HepG2 (cell line): Measurements from ENCODE around the gene PREP. TPM values are rescaled to one million over a fixed set of nuclear protein-coding genes. Genes with fewer than 3 reads are reported as not detected.
A peak's percentile ranks its signal among the peaks of the same experiment; 100 is the strongest.

ENCODE experiments used
- ATAC-seq: fragments of 200-7000 bp; cut with Tn5 transposase; 3 replicates; pipeline ENCODE4 v1.9.1; 2020; ENCODE audit warnings: mild to moderate bottlenecking, moderate library complexity
- BruUV-seq: library from RNA; stranded (reverse); fragments of 400-500 nt; replicated peaks from 2 replicates; lab custom pipeline; 2021; lab: Mats Ljungman, UMichigan
- CTCF ChIA-PET: fragments of 300-600 bp; formaldehyde crosslinking; extraction: SDS; loops from one replicate; lab custom pipeline; 2021; ENCODE audit warnings: low total read pairs, inconsistent platforms, low intra/inter-chr PET ratio; lab: Yijun Ruan, JAX
- POLR2A ChIA-PET: fragments of 350-600 bp; sonication (Branson Sonifier 250); formaldehyde crosslinking; loops from one replicate; lab custom pipeline; 2020; ENCODE audit warnings: antibody characterized with exemption, inconsistent platforms; lab: Yijun Ruan, JAX
- DNase-seq: peaks from one replicate; pipeline ENCODE4 v3.0.0-alpha.2; 2015; ENCODE audit warnings: low spot score
- FAIRE-seq: peaks from 3 replicates; lab custom pipeline; 2011; peaks lifted over from hg19 to GRCh38; lab: Jason Lieb, UNC
- H2AFZ ChIP-seq: one replicate; pipeline ENCODE4 v1.6.1; 2011; ENCODE audit warnings: low read length, inconsistent platforms
- H3K27ac ChIP-seq: fragments of 300-600 bp; 3 replicates; pipeline ENCODE4 v1.8.0; 2011; ENCODE audit warnings: mixed run types, mild to moderate bottlenecking, mixed read lengths, low read length, inconsistent platforms; ENCODE audit not compliant: insufficient read depth; ENCODE audit errors: extremely low read length
- H3K27me3 ChIP-seq, 2 experiments: fragments of 200-600 bp in 1 of 2; 2 replicates in 1 of 2; 3 replicates in 1 of 2; pipeline versions ENCODE4 v1.6.0 to v1.8.0; 2011; ENCODE audit warnings: low read length in 2 of 2, mild to moderate bottlenecking in 2 of 2, moderate library complexity in 2 of 2, inconsistent platforms in 1 of 2; ENCODE audit not compliant: insufficient read depth in 2 of 2, control insufficient read depth in 1 of 2
- H3K36me3 ChIP-seq, 2 experiments: fragments of 200-600 bp in 1 of 2; replicated peaks in 1 of 2; 2 replicates in 1 of 2; 3 replicates in 1 of 2; pipeline versions ENCODE4 v1.5.1 to v1.8.0; 2011; ENCODE audit warnings: low read length in 2 of 2, inconsistent platforms in 1 of 2; ENCODE audit not compliant: insufficient read depth in 2 of 2, control insufficient read depth in 1 of 2
- H3K4me1 ChIP-seq: 2 replicates; pipeline ENCODE4 v1.5.1; 2012; ENCODE audit warnings: low read length, inconsistent platforms; ENCODE audit not compliant: insufficient read depth
- H3K4me2 ChIP-seq: 2 replicates; pipeline ENCODE4 v1.6.0; 2011; ENCODE audit warnings: low read depth, low read length, inconsistent platforms
- H3K4me3 ChIP-seq, 3 experiments: fragments of 200-600 bp in 1 of 3; sonication (generic), shearing (Covaris generic) in 1 of 3; replicated peaks in 1 of 3; 2 replicates each; pipeline ENCODE4 v1.5.1; 2011 to 2016; ENCODE audit warnings: low read length in 3 of 3, inconsistent platforms in 2 of 3, low read depth in 2 of 3, mild to moderate bottlenecking in 2 of 3, control low read depth in 1 of 3, mixed read lengths in 1 of 3; ENCODE audit not compliant: insufficient read depth in 1 of 3
- H3K79me2 ChIP-seq: one replicate; pipeline ENCODE4 v1.6.1; 2011; ENCODE audit warnings: low read length, inconsistent platforms; ENCODE audit not compliant: insufficient read depth
- H3K9ac ChIP-seq: 2 replicates; pipeline ENCODE4 v1.6.0; 2011; ENCODE audit warnings: mild to moderate bottlenecking, low read depth, low read length, inconsistent platforms; ENCODE audit not compliant: insufficient read depth
- H3K9me3 ChIP-seq: 2 replicates; pipeline ENCODE4 v1.5.1; 2012; ENCODE audit warnings: mild to moderate bottlenecking, low read length
- H4K20me1 ChIP-seq: 2 replicates; pipeline ENCODE4 v1.6.0; 2011; ENCODE audit warnings: inconsistent platforms, mild to moderate bottlenecking, low read length, moderate library complexity; ENCODE audit not compliant: insufficient read depth
- ARNTL ChIP-seq: sonication (generic); formaldehyde crosslinking; IDR thresholded peaks from 2 replicates; pipeline ENCODE4 v1.4.0; 2020; ENCODE audit warnings: mild to moderate bottlenecking, missing genetic modification reagents
- HES4 ChIP-seq: sonication (generic); formaldehyde crosslinking; IDR thresholded peaks from 2 replicates; pipeline ENCODE4 v1.9.0; 2021; ENCODE audit warnings: mild to moderate bottlenecking, missing genetic modification reagents, borderline replicate concordance
- HMG20A ChIP-seq: IDR thresholded peaks from 2 replicates; pipeline ENCODE4 v1.6.1; 2016; ENCODE audit warnings: borderline replicate concordance
- HOXD1 ChIP-seq: sonication (generic); formaldehyde crosslinking; IDR thresholded peaks from 2 replicates; pipeline ENCODE4 v1.5.0; 2020; ENCODE audit warnings: missing genetic modification reagents
- MYC ChIP-seq: sonication (generic); formaldehyde crosslinking; IDR thresholded peaks from 2 replicates; pipeline ENCODE4 v1.9.0; 2021; ENCODE audit warnings: missing genetic modification reagents, borderline replicate concordance
- NCOA5 ChIP-seq: sonication (generic); formaldehyde crosslinking; IDR thresholded peaks from 2 replicates; pipeline ENCODE4 v1.4.0; 2020; ENCODE audit warnings: missing genetic modification reagents
- PBX2 ChIP-seq: IDR thresholded peaks from 2 replicates; pipeline ENCODE4 v1.6.1; 2016; ENCODE audit warnings: control low read depth
- PRDM15 ChIP-seq: sonication (generic); formaldehyde crosslinking; IDR thresholded peaks from 2 replicates; pipeline ENCODE4 v1.4.0; 2020; ENCODE audit warnings: missing genetic modification reagents
- WIZ ChIP-seq: sonication (generic); formaldehyde crosslinking; IDR thresholded peaks from 2 replicates; pipeline ENCODE4 v1.5.1; 2020; ENCODE audit warnings: mild to moderate bottlenecking, missing genetic modification reagents
- ZNF609 ChIP-seq: sonication (generic); formaldehyde crosslinking; IDR thresholded peaks from 2 replicates; pipeline ENCODE4 v1.4.0; 2020; ENCODE audit warnings: mild to moderate bottlenecking, missing genetic modification reagents, borderline replicate concordance
- ZNF772 ChIP-seq: sonication (generic); formaldehyde crosslinking; IDR thresholded peaks from 2 replicates; pipeline ENCODE4 v1.5.0; 2020; ENCODE audit warnings: mild to moderate bottlenecking, missing genetic modification reagents
- ZSCAN25 ChIP-seq: sonication (generic); formaldehyde crosslinking; IDR thresholded peaks from 2 replicates; pipeline ENCODE4 v1.8.0; 2022; ENCODE audit warnings: mild to moderate bottlenecking, missing genetic modification reagents
- WGBS: methylation state at CpG from one replicate; pipeline ENCODE4 v1.1.6; 2017; ENCODE audit warnings: low lambda C conversion rate; 5-methylcytosine and 5-hydroxymethylcytosine counted together
- in situ Hi-C: cut with HindIII; loops from 2 replicates; pipeline ENCODE4 v1.10.0; 2017; ENCODE audit warnings: low pct_unique_long_range_greater_than_20kb; ENCODE audit not compliant: extremely low pct_ligation_motif_present
- intact Hi-C: fragments of 100-400 bp; cut with micrococcal nuclease; formaldehyde crosslinking; loops from one replicate; pipeline ENCODE4 v1.10.0; 2022; ENCODE audit not compliant: unreplicated experiment
- polyA plus RNA-seq, 8 experiments: library from polyadenylated mRNA; depleted of rRNA in 3 of 8; stranded (reverse) in 7 of 8; unstranded in 1 of 8; fragments of >200 nt; fragmentation: Illumina TruSeq in 4 of 8; extraction: Trizol in 4 of 8; gene quantifications; 2 replicates each; pipeline versions ENCODE4 v1.2.1 to v1.2.3, GENCODE V29; 2011 to 2016; ENCODE audit warnings: low read depth in 4 of 8, missing spikeins in 1 of 8, mixed read lengths in 1 of 8; ENCODE audit not compliant: insufficient read depth in 1 of 8
- total RNA-seq, 5 experiments: library from RNA; depleted of rRNA; stranded (reverse); fragments of >200 nt; fragmentation: Illumina TruSeq; extraction: Trizol; gene quantifications; 2 replicates each; pipeline ENCODE4 v1.2.3, GENCODE V29; 2016; ENCODE audit warnings: low read depth in 1 of 5
- TF ChIP-seq, protein P1 (sequence below): IDR thresholded peaks from 2 replicates; pipeline ENCODE4 v1.6.1; 2012; ENCODE audit warnings: inconsistent platforms

Gene PREP
- total and polyA plus RNA-seq, 2 of the 13 experiments (the other 11 are each of a cell fraction or from before 2014, with no cell fraction given), result 12.6 to 15.9 TPM

DNA sequence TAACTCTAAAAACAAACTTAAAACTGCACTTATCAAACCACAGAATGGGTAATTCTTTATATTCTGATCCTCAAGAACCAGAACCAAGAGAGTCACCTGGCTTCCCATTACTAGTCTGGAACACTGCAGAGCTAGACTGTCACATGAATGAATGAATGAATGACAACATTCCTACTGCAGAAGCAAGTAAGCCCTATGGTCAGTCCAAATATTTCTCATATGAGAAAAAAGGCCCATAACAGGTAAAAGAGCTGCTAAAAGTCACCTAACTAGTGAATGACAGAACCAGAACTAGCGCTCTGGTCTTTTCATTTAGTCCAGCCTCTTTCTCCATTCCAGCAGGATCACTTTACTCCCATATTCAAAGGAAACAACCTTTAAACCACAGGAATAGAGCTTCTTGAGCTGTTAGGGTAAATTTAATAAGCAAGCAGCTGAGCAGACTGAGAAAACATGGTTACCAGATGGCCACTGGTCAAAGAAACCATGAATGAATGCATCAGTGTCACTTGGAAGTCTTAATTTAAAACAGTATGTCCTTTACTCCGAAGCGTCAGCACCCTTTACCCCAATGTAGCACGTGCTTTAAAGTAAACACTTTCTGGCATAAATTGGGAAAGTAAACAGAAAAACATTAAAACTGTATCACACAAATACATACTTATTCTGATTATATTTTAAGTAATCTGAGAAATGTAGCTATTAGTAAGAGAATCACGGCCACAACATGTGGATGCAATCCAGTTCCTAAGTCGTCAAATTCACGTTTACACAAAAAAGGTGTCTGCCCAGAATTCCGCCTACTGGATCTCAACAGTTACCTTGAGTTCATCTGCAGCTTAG is 1.4 kb downstream of the PREP start (continued):
- TF ChIP-seq PRDM15 (CRISPR knock-in tag), result no peak
- TF ChIP-seq MYC (CRISPR knock-in tag), result no peak
- TF ChIP-seq NCOA5, result no peak
- no peak for TF ChIP-seq HOXD1 (CRISPR knock-in tag)
- no peak for TF ChIP-seq PBX2 (CRISPR knock-in tag)

GRCh38 chr6:105400501-105400900 is 2.4 kb downstream of the PREP start:
- POLR2A ChIA-PET, result no interaction called here
- 93% methylated on average over 3 of the region's 3 CpGs for WGBS
- Histone ChIP-seq H3K79me2 (peaks cover 42% of the 10 kb centered on the region), H3K36me3 (peaks cover 5 to 11% of the 10 kb centered on the region in 2 experiments; a peak in 3 of 5 replicates), H4K20me1 (no peaks in the 10 kb centered on the region), H3K9me3 (no peaks in the 10 kb centered on the region), H2AFZ (no peak overlapping the region), H3K27ac (no peak overlapping the region), H3K27me3 (no peaks in the 10 kb centered on the region), H3K4me1 (peaks cover 65% of the 10 kb centered on the region), H3K4me2 (peak overlapping the region; percentile 90), H3K4me3 (no peak overlapping the region), H3K9ac (no peak overlapping the region)
- CTCF ChIA-PET, result no interaction called here
- BruUV-seq, result no TSS peak
- in situ Hi-C loops, result loop anchor here (10.0 kb wide), 2 partner anchors 76 to 306 kb away; no protein-coding TSS in a partner anchor
- no peak for ATAC-seq
- no peak for FAIRE-seq
- intact Hi-C loops, result loop anchor here (10.0 kb wide), 1 partner anchor 446 kb away; the partner anchor contains the start of gene LIN28B
- DNase-seq, result no peak
- TF ChIP-seq, protein P1, sequence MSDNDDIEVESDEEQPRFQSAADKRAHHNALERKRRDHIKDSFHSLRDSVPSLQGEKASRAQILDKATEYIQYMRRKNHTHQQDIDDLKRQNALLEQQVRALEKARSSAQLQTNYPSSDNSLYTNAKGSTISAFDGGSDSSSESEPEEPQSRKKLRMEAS, result no peak
- no peak for TF ChIP-seq HES4 (CRISPR knock-in tag)
- TF ChIP-seq ZSCAN25, result no peak
- TF ChIP-seq ARNTL (CRISPR knock-in tag), result no peak
- no peak for TF ChIP-seq WIZ (CRISPR knock-in tag)
- TF ChIP-seq ZNF609 (CRISPR knock-in tag), result no peak
- TF ChIP-seq HMG20A (CRISPR knock-in tag), result no peak
- TF ChIP-seq ZNF772, result no peak
